Measurements from ENCODE around the gene RBBP8. TPM values are rescaled to one million over a fixed set of nuclear protein-coding genes. Genes with fewer than 3 reads are reported as not detected.

RBBP8 gene
- total and polyA plus RNA-seq, 4 donors, result 6.5 to 9.8 (median 7.4) TPM

- 96% methylated on average over 1 of the region's 1 CpG for WGBS
- no peak overlapping the region for H3K4me3 ChIP-seq (ENCODE audit: low read depth in 1 of 3, low read length in 3 of 3)
- H3K4me1 ChIP-seq (ENCODE audit: control insufficient read depth in 4 of 4, insufficient read depth in 4 of 4, low read length in 3 of 4), result no peaks in the 10 kb centered on the region
- no peaks in the 10 kb centered on the region for H3K9me3 ChIP-seq (ENCODE audit: control insufficient read depth in 4 of 4, low read length in 3 of 4)
- no peaks in the 10 kb centered on the region for H3K27me3 ChIP-seq (ENCODE audit: control insufficient read depth in 4 of 4, insufficient read depth in 4 of 4, low read length in 3 of 4)
- no peak for DNase-seq (ENCODE audit: low spot score)
- H3K9ac ChIP-seq (ENCODE audit: low read depth in 1 of 2, low read length in 2 of 2), result no peak overlapping the region
- H3K36me3 ChIP-seq (ENCODE audit: control insufficient read depth in 4 of 4, insufficient read depth in 3 of 4, low read depth in 1 of 4, low read length in 3 of 4), result no peaks in the 10 kb centered on the region
- TF ChIP-seq HNF4A (conservative IDR thresholded peaks at IDR 0.05) (no peak), ATF3 (IDR thresholded peaks at IDR 0.05) (no peak), TAF1 (conservative IDR thresholded peaks at IDR 0.05) (no peak), FOXA2 (IDR thresholded peaks at IDR 0.05) (no peak), FOXA1 (IDR thresholded peaks at IDR 0.05) (no peak), CTCF (IDR thresholded peaks at IDR 0.05; ENCODE audit: low read depth, low read length, missing input control) (no peak), ZBTB33 (IDR thresholded peaks at IDR 0.05) (no peak), EGR1 (IDR thresholded peaks at IDR 0.05; ENCODE audit: low read depth in 2 of 2) (no peak), NR2F2 (IDR thresholded peaks at IDR 0.05) (no peak), SP1 (IDR thresholded peaks at IDR 0.05) (no peak), RXRA (IDR thresholded peaks at IDR 0.05) (no peak)
- TF ChIP-seq, protein P1, sequence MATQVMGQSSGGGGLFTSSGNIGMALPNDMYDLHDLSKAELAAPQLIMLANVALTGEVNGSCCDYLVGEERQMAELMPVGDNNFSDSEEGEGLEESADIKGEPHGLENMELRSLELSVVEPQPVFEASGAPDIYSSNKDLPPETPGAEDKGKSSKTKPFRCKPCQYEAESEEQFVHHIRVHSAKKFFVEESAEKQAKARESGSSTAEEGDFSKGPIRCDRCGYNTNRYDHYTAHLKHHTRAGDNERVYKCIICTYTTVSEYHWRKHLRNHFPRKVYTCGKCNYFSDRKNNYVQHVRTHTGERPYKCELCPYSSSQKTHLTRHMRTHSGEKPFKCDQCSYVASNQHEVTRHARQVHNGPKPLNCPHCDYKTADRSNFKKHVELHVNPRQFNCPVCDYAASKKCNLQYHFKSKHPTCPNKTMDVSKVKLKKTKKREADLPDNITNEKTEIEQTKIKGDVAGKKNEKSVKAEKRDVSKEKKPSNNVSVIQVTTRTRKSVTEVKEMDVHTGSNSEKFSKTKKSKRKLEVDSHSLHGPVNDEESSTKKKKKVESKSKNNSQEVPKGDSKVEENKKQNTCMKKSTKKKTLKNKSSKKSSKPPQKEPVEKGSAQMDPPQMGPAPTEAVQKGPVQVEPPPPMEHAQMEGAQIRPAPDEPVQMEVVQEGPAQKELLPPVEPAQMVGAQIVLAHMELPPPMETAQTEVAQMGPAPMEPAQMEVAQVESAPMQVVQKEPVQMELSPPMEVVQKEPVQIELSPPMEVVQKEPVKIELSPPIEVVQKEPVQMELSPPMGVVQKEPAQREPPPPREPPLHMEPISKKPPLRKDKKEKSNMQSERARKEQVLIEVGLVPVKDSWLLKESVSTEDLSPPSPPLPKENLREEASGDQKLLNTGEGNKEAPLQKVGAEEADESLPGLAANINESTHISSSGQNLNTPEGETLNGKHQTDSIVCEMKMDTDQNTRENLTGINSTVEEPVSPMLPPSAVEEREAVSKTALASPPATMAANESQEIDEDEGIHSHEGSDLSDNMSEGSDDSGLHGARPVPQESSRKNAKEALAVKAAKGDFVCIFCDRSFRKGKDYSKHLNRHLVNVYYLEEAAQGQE (IDR thresholded peaks at IDR 0.05), result no peak
- TF ChIP-seq, protein P2, sequence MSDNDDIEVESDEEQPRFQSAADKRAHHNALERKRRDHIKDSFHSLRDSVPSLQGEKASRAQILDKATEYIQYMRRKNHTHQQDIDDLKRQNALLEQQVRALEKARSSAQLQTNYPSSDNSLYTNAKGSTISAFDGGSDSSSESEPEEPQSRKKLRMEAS (IDR thresholded peaks at IDR 0.05), result no peak
- no peak overlapping the region for H3K27ac ChIP-seq (ENCODE audit: low read depth in 1 of 2, low read length in 2 of 2)
Measured at GRCh38 chr18:23012249-23012648, 79.1 kb downstream of the RBBP8 start.

DNA sequence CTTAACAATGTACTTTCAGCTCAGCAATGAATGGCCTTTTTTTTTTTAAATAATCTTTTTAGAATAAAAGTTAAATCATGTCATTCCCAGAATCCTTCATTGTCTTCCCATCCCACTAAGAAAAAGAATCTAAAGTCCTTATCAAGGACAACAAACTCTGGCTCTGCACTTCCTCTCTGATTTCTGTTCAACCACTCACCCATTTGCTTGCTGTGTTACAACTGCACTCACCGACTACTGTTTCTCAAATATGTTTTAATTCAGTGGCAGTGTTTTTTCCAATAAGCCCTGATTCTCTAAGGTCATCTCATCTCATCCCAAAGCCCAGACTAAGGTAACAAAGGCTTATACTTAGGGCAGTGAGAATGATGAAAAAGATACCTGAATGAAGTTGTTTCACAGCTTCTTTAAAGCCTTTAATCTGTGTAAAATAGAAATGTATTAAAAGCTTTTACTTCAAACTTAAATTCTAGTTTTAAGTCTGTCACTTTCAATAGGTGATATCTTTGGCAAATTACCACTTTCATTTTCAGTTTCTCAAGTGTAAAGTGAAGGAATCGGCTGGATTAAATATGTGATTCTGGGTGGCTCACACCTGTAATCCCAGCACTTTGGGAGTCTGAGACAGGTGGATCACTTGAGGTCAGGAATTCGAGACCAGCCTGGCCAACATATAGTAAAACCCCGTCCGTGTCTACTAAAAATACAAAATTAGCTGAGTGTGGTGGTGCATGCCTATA lies 87.6 kb downstream of the RBBP8 start:
- no peak overlapping the region for H3K4me3 ChIP-seq (ENCODE audit: low read depth in 1 of 3, low read length in 3 of 3)
- no peak overlapping the region for H3K9ac ChIP-seq (ENCODE audit: low read depth in 1 of 2, low read length in 2 of 2)
- peaks cover 0 to 6% (median 0%) of the 10 kb centered on the region in 4 donors for H3K36me3 ChIP-seq (ENCODE audit: control insufficient read depth in 4 of 4, insufficient read depth in 3 of 4, low read depth in 1 of 4, low read length in 3 of 4)
- H3K9me3 ChIP-seq (ENCODE audit: control insufficient read depth in 4 of 4, low read length in 3 of 4), result no peaks in the 10 kb centered on the region
- peak overlapping the region in 1 of 2 donors; percentile 36 for H3K27ac ChIP-seq (ENCODE audit: low read depth in 1 of 2, low read length in 2 of 2)
- no peak for DNase-seq (ENCODE audit: low spot score)
- H3K27me3 ChIP-seq (ENCODE audit: control insufficient read depth in 4 of 4, insufficient read depth in 4 of 4, low read length in 3 of 4), result no peaks in the 10 kb centered on the region
- WGBS, result 57% methylated on average over 5 of the region's 5 CpGs
- peaks cover 0 to 8% (median 0%) of the 10 kb centered on the region in 4 donors for H3K4me1 ChIP-seq (ENCODE audit: control insufficient read depth in 4 of 4, insufficient read depth in 4 of 4, low read length in 3 of 4)
- no peak for TF ChIP-seq CTCF (IDR thresholded peaks at IDR 0.05; ENCODE audit: low read depth, low read length, missing input control)
- TF ChIP-seq YY1 (IDR thresholded peaks at IDR 0.05), result no peak
- no peak for TF ChIP-seq NR2F2 (IDR thresholded peaks at IDR 0.05)
- TF ChIP-seq FOXA1 (IDR thresholded peaks at IDR 0.05), result no peak
- TF ChIP-seq FOXA2 (IDR thresholded peaks at IDR 0.05), result no peak
- no peak for TF ChIP-seq ZBTB33 (IDR thresholded peaks at IDR 0.05)
- no peak for TF ChIP-seq HNF4A (conservative IDR thresholded peaks at IDR 0.05)
- TF ChIP-seq SP1 (IDR thresholded peaks at IDR 0.05), result no peak
- TF ChIP-seq RAD21 (IDR thresholded peaks at IDR 0.05), result no peak
- TF ChIP-seq ATF3 (IDR thresholded peaks at IDR 0.05), result no peak
- no peak for TF ChIP-seq GABPA (IDR thresholded peaks at IDR 0.05 in 1 of 2, conservative IDR thresholded peaks at IDR 0.05 in 1 of 2)
- TF ChIP-seq EGR1 (IDR thresholded peaks at IDR 0.05; ENCODE audit: low read depth in 2 of 2), result no peak
- TF ChIP-seq, protein P2 (IDR thresholded peaks at IDR 0.05), result no peak

All from liver (tissue), 9 donors.